Activated CD8-positive, alpha-beta T cell treated with anti-CD3 and anti-CD28 coated beads, Interleukin-2, amount 10 ng/mL, durations not matched to agents 7 days and 5 days (primary cell): ENCODE measurements around the gene MLH1. TPM values are rescaled to one million over a fixed set of nuclear protein-coding genes. Genes with fewer than 3 reads are reported as not detected.

Source experiments
- ATAC-seq: fragments of 150-1000 bp; cut with Tn5 transposase; one replicate; pipeline ENCODE4 v1.10.0; 2021; ENCODE audit warnings: moderate library complexity
- CTCF ChIA-PET: fragments of 350-600 bp; sonication (Branson Sonifier 250); formaldehyde crosslinking; loops from one replicate; lab custom pipeline; 2021; ENCODE audit warnings: antibody characterized with exemption; lab: Charles Lee
- POLR2A ChIA-PET: fragments of 350-600 bp; sonication (Branson Sonifier 250); formaldehyde crosslinking; loops from one replicate; lab custom pipeline; 2021; ENCODE audit warnings: antibody characterized with exemption; lab: Charles Lee
- DNase-seq: peaks from one replicate; pipeline ENCODE4 v3.0.0-alpha.2; 2020
- H3K27ac Mint-ChIP-seq: one replicate; pipeline ENCODE4 v1.8.0; 2021; ENCODE audit warnings: mild to moderate bottlenecking, mixed read lengths
- H3K27me3 Mint-ChIP-seq: one replicate; pipeline ENCODE4 v1.8.0; 2021; ENCODE audit warnings: low read depth, mixed read lengths
- H3K36me3 Mint-ChIP-seq: one replicate; pipeline ENCODE4 v1.8.0; 2021; ENCODE audit warnings: low read depth, mixed read lengths
- H3K4me1 Mint-ChIP-seq: one replicate; pipeline ENCODE4 v1.8.0; 2021; ENCODE audit warnings: low read depth, mixed read lengths
- H3K4me3 Mint-ChIP-seq: one replicate; pipeline ENCODE4 v1.8.0; 2021; ENCODE audit warnings: mild to moderate bottlenecking, mixed read lengths
- H3K9me3 Mint-ChIP-seq: one replicate; pipeline ENCODE4 v1.8.0; 2022; ENCODE audit warnings: mixed read lengths; ENCODE audit not compliant: insufficient read depth
- total RNA-seq, 2 experiments: library from RNA; stranded (reverse); gene quantifications; one replicate each; pipeline ENCODE4 v1.2.3, GENCODE V29; 2021

Gene MLH1
- total RNA-seq, 2 experiments from 2014 or later, result 60.9 to 65.3 TPM

DNA sequence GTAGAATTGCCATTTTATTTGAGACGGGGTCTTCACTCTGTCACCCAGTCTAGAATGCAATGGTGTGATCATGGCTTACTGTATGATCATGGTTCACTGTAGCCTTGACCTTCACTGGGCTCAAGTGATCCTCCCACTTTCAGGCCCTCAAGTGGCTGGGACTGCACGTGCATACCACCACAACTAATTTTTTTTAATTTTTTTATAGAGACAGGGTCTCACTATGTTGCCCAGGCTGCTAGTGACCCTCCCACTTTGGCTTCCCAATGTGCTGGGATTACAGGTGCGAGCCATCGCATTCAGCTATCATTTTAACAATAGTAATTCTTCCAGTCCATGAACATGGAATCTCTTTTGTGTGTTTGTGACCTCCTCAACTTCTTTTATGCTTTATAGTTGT lies 12.3 kb upstream of the MLH1 start:
- Mint-ChIP-seq H3K27ac (no peak overlapping the region), H3K9me3 (peaks cover 22% of the 10 kb centered on the region), H3K4me3 (no peak overlapping the region), H3K27me3 (no peaks in the 10 kb centered on the region), H3K4me1 (no peaks in the 10 kb centered on the region), H3K36me3 (peaks cover 63% of the 10 kb centered on the region)
- POLR2A ChIA-PET, result no interaction called here
- CTCF ChIA-PET, result no interaction called here
- ATAC-seq (no peak), DNase-seq (no peak)

DNA sequence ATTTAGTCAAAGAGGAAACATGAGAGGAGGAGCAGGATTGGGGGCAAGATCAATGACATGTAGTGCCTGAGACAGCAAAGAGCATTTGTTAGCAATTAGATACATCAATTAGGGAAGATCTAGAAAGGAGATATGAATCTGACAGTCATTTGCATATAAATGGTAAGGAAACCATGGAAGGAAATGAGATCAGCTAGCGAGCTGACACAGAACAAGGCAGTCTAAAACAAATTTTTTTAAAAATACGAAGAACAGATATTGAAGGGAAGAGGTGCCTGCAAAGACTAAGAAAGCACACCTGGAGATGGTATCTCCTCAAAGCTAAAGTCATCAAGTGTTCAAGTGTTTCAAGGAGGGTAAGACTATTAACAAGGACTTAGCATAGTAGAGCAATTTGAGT lies 5.0 kb upstream of the MLH1 start:
- ATAC-seq (no peak), DNase-seq (no peak)
- H3K4me3 Mint-ChIP-seq, result peak overlapping the region; percentile 50
- H3K27ac Mint-ChIP-seq, result peak overlapping the region; percentile 22
- H3K9me3 Mint-ChIP-seq, result no peaks in the 10 kb centered on the region
- no peaks in the 10 kb centered on the region for H3K27me3 Mint-ChIP-seq
- POLR2A ChIA-PET, result no interaction called here
- CTCF ChIA-PET, result interaction anchor here (0.9 to 2.1 kb wide), 6 partner anchors 15 to 225 kb away, joined by 3 to 12 read pairs (median 4); no protein-coding TSS in a partner anchor
- peaks cover 78% of the 10 kb centered on the region for H3K36me3 Mint-ChIP-seq
- H3K4me1 Mint-ChIP-seq, result peaks cover 39% of the 10 kb centered on the region

DNA sequence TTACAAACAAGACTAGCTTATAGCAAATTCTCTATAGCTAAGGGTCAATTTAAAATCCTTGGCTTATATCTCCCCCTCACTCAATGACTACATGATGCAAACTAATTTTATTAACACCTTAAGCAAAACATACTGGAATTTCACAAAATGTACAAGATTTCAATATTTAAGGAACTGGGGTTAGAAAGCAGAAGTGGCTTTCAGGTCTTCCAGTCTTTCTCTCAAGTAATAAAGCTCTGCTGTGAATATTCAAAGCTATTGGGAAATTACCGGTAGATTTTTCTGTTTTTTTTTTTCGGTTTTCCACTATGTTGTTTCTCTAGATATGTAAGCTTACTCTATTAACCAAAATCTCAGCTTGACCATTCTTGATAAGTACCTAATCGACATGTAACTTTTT lies 4.3 kb upstream of the MLH1 start:
- peaks cover 39% of the 10 kb centered on the region for H3K4me1 Mint-ChIP-seq
- H3K9me3 Mint-ChIP-seq, result no peaks in the 10 kb centered on the region
- peaks cover 72% of the 10 kb centered on the region for H3K36me3 Mint-ChIP-seq
- POLR2A ChIA-PET, result interaction anchor here (0.6 kb wide), 1 partner anchor 17 kb away, joined by 3 read pairs; no protein-coding TSS in a partner anchor
- H3K27ac Mint-ChIP-seq, result no peak overlapping the region
- H3K4me3 Mint-ChIP-seq, result no peak overlapping the region
- no peak for DNase-seq
- CTCF ChIA-PET, result interaction anchor here (0.9 to 2.1 kb wide), 6 partner anchors 15 to 224 kb away, joined by 3 to 12 read pairs (median 4); no protein-coding TSS in a partner anchor
- no peaks in the 10 kb centered on the region for H3K27me3 Mint-ChIP-seq
- ATAC-seq, result no peak

DNA sequence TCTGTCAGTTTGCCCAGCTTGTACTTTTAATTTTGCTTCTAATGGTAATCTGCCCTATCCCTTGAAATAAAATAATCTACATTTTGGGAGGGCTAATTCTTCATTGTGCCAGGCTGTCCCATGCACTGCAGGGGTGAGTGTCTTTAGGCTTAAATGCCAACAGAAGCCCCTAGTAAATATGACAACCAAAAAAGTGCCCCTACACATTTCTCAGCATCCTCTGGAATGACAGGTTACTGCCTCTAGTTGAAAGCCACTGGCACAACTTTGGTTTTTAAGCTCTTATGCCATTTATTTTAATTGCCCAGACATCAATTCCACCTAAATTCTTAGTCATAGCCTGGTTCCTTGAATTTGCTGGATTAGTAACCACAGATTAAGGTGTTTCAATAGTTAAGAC lies 3.8 kb upstream of the MLH1 start:
- DNase-seq, result no peak
- no peak overlapping the region for H3K4me3 Mint-ChIP-seq
- H3K36me3 Mint-ChIP-seq, result peaks cover 66% of the 10 kb centered on the region
- no peak for ATAC-seq
- H3K27ac Mint-ChIP-seq, result no peak overlapping the region
- H3K9me3 Mint-ChIP-seq, result no peaks in the 10 kb centered on the region
- CTCF ChIA-PET, result interaction anchor here (1.0 to 2.1 kb wide), 3 partner anchors 31 to 100 kb away, joined by 3 to 12 read pairs (median 5); no protein-coding TSS in a partner anchor
- POLR2A ChIA-PET, result no interaction called here
- no peaks in the 10 kb centered on the region for H3K27me3 Mint-ChIP-seq
- peaks cover 39% of the 10 kb centered on the region for H3K4me1 Mint-ChIP-seq

DNA sequence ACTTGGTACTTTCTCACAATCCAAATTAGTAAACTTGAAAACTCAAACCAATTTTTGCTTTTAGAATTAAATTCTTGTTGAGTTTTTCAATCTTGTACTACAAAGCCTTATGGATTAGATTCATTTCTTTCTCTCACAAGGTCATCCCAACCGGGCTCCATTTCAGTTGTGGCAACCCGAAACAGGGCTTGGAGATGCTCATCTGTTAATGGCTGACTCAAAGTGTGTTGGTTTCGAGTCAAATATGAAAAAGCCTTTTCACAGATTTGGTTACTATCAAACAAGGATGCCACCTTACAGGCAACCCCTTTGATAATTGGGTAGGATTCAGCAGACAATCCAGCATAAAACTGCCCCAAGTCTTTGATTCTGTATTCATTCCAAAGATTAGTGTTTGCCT lies 2.2 kb upstream of the MLH1 start:
- DNase-seq (no peak), ATAC-seq (no peak)
- H3K27ac Mint-ChIP-seq, result no peak overlapping the region
- H3K4me1 Mint-ChIP-seq, result peaks cover 39% of the 10 kb centered on the region
- no peaks in the 10 kb centered on the region for H3K27me3 Mint-ChIP-seq
- no peak overlapping the region for H3K4me3 Mint-ChIP-seq
- ChIA-PET POLR2A (interaction anchor here (0.7 to 2.1 kb wide), 3 partner anchors 12 to 46 kb away, joined by 3 to 6 read pairs (median 4); partner anchors contain the start of gene TRANK1), CTCF (interaction anchor here (0.9 to 1.3 kb wide), 3 partner anchors 25 to 257 kb away, joined by 3 to 4 read pairs (median 3); no protein-coding TSS in a partner anchor)
- H3K9me3 Mint-ChIP-seq, result no peaks in the 10 kb centered on the region
- peaks cover 57% of the 10 kb centered on the region for H3K36me3 Mint-ChIP-seq

DNA sequence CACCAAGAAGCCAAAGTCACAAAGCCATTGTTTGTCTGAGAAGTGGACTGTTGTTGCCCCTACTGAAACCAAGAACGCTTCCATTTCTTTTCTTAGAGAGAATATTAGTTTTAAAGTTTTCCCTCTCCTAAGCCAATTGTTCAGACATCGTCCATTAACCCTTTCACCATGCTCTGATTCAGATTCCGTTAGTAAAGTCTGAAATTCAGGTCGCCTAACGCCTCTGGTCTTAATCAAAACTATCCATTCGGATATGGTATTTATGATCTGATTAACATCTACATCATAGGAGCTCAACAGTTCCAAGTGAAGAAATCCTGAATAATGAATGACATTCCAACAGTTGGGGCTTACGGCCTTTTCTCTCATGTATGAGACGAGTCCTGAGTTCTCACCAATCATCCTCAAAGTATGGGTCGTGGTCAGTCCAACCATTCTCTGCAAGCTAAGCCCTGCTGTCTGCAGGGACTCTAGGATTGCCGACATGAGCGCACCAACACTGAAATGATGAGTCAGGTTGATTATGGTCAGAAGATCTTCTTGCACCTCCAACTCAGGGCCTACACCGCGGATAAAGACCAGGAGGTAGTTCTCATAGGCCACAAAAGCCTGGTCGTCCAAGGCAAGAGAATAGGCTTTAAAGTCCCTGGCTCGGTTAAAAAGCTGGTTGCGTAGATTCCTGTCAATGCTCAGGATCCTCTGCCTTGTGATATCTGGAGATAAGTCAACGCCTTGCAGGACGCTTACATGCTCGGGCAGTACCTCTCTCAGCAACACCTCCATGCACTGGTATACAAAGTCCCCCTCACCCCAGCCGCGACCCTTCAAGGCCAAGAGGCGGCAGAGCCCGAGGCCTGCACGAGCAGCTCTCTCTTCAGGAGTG lies 1.2 kb upstream of the MLH1 start:
- DNase-seq (peak; percentile 35), ATAC-seq (no peak)
- peaks cover 61% of the 10 kb centered on the region for H3K36me3 Mint-ChIP-seq
- H3K27me3 Mint-ChIP-seq, result no peaks in the 10 kb centered on the region
- ChIA-PET POLR2A (interaction anchor here (0.6 to 2.9 kb wide), 14 partner anchors 13 to 229 kb away, joined by 3 to 24 read pairs (median 4); partner anchors contain the start of gene TRANK1), CTCF (interaction anchor here (0.8 to 2.7 kb wide), 8 partner anchors 26 to 149 kb away, joined by 3 to 14 read pairs (median 6); partner anchors contain the start of gene TRANK1)
- peaks cover 47% of the 10 kb centered on the region for H3K4me1 Mint-ChIP-seq
- no peak overlapping the region for H3K4me3 Mint-ChIP-seq
- H3K9me3 Mint-ChIP-seq, result no peaks in the 10 kb centered on the region
- no peak overlapping the region for H3K27ac Mint-ChIP-seq

DNA sequence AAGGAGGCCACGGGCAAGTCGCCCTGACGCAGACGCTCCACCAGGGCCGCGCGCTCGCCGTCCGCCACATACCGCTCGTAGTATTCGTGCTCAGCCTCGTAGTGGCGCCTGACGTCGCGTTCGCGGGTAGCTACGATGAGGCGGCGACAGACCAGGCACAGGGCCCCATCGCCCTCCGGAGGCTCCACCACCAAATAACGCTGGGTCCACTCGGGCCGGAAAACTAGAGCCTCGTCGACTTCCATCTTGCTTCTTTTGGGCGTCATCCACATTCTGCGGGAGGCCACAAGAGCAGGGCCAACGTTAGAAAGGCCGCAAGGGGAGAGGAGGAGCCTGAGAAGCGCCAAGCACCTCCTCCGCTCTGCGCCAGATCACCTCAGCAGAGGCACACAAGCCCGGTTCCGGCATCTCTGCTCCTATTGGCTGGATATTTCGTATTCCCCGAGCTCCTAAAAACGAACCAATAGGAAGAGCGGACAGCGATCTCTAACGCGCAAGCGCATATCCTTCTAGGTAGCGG lies 452 bp upstream of the MLH1 start, which contains the start of gene EPM2AIP1:
TSS of gene EPM2AIP1 (minus strand) at position 326 of the 520 bp plus-strand sequence. CDS start at position 272, 54 bp downstream.
- peaks cover 61% of the 10 kb centered on the region for H3K36me3 Mint-ChIP-seq
- POLR2A ChIA-PET, result interaction anchor here (0.5 to 2.9 kb wide), 13 partner anchors 20 to 228 kb away, joined by 3 to 24 read pairs (median 4); partner anchors contain the start of gene TRANK1
- CTCF ChIA-PET, result interaction anchor here (0.8 to 2.7 kb wide), 7 partner anchors 32 to 150 kb away, joined by 3 to 14 read pairs (median 7); partner anchors contain the start of gene TRANK1

DNA sequence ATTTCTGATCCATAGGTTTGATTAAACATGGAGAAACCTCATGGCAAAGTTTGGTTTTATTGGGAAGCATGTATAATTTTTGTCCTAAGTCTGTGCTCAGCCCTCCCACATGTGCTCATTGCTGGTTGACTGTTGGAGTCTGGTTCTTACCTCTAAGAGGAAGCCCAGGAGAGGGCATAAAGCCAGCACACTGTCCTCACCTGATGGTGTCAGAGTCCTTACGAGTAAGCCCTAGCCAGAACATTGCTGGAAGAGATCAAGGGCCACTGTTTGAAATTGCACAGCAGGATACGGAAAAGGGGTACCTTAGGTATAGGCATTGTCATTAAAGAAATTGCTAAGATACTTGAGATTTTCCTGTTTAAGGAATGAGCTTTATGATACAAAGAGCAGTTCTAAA lies 21.3 kb downstream of the MLH1 start:
- H3K4me1 Mint-ChIP-seq, result peaks cover 3% of the 10 kb centered on the region
- ChIA-PET CTCF (interaction anchor here (1.0 kb wide), 1 partner anchor 9 kb away, joined by 3 read pairs; no protein-coding TSS in a partner anchor), POLR2A (no interaction called here)
- no peak overlapping the region for H3K4me3 Mint-ChIP-seq
- H3K27me3 Mint-ChIP-seq, result no peaks in the 10 kb centered on the region
- ATAC-seq, result no peak
- H3K27ac Mint-ChIP-seq, result no peak overlapping the region
- H3K9me3 Mint-ChIP-seq, result no peaks in the 10 kb centered on the region
- DNase-seq, result no peak
- H3K36me3 Mint-ChIP-seq, result peaks cover 60% of the 10 kb centered on the region

More for the DNA sequence above, 452 bp upstream of the MLH1 start, which contains the start of gene EPM2AIP1:
- Mint-ChIP-seq H3K27me3 (no peaks in the 10 kb centered on the region), H3K4me1 (peaks cover 46% of the 10 kb centered on the region), H3K9me3 (no peaks in the 10 kb centered on the region), H3K27ac (no peak within 1 kb of the TSS), H3K4me3 (no peak within 1 kb of the TSS)
- ATAC-seq, result peak; percentile 91
- peak; percentile 100 for DNase-seq

DNA sequence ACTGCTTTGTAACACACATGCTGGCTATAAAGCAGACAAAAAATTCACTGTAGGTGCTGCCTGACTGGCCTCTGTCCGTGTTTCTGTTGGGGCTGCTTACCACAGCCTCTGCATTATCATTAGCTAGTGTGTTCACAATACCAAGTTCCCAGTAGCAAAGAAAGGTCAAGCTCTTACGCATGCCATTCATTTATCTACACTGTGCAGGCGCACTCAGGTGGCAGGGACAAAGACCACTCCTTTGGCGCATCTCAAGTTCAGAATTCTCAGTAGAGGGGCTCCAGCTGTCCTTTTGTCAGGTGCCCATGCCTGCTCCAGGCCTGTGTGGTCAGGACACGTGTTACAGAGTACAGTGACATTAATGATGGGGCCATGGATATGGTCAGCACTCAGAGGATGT lies 22.3 kb downstream of the MLH1 start:
- H3K27me3 Mint-ChIP-seq, result no peaks in the 10 kb centered on the region
- peaks cover 3% of the 10 kb centered on the region for H3K4me1 Mint-ChIP-seq
- H3K4me3 Mint-ChIP-seq, result no peak overlapping the region
- H3K36me3 Mint-ChIP-seq, result peaks cover 70% of the 10 kb centered on the region
- ChIA-PET POLR2A (no interaction called here), CTCF (interaction anchor here (1.0 kb wide), 1 partner anchor 10 kb away, joined by 3 read pairs; no protein-coding TSS in a partner anchor)
- DNase-seq, result no peak
- no peak overlapping the region for H3K27ac Mint-ChIP-seq
- ATAC-seq, result no peak
- no peaks in the 10 kb centered on the region for H3K9me3 Mint-ChIP-seq

DNA sequence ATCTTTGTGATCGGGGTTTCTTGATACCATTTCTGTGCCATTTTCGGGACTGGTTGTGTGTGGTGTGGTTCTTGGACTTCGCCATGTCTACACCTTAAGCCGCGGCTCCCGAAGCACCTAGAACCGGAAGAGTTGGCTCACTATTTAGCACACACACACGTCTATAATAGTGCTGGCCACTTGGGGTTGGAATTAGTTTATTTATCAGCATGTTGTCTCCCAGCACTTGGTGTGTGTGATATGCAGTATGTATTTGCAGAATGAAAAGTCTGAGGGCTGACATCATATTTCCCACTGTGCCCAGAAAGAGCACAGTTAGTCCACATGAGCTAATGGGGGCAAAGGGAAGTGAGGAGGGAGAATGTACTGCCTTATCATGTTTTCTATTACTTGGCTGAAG lies 23.6 kb downstream of the MLH1 start:
- H3K9me3 Mint-ChIP-seq, result no peaks in the 10 kb centered on the region
- no peaks in the 10 kb centered on the region for H3K4me1 Mint-ChIP-seq
- no peak for DNase-seq
- no peaks in the 10 kb centered on the region for H3K27me3 Mint-ChIP-seq
- no peak overlapping the region for H3K4me3 Mint-ChIP-seq
- peaks cover 69% of the 10 kb centered on the region for H3K36me3 Mint-ChIP-seq
- ATAC-seq, result no peak
- ChIA-PET CTCF (no interaction called here), POLR2A (no interaction called here)
- no peak overlapping the region for H3K27ac Mint-ChIP-seq

DNA sequence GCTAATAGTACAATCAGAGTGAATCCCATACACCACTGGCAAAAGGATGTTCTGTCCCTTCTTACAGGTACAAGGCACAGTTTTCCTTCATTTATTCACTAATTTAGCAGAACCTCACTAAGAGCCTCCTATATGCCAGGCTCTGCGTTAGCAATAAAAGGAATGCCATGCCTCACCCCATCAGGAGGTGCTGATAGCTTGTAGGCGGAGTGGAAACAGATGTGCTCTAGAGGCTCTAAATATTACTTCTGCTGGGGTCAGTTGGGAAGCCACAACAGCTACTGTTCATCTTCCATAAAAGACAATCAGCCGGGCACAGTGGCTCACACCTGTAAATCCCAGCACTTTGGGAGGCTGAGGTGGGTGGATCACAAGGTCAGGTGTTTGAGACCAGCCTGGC lies 24.4 kb downstream of the MLH1 start:
- DNase-seq (no peak), ATAC-seq (no peak)
- Mint-ChIP-seq H3K27me3 (no peaks in the 10 kb centered on the region), H3K27ac (no peak overlapping the region), H3K4me1 (no peaks in the 10 kb centered on the region), H3K4me3 (no peak overlapping the region), H3K9me3 (no peaks in the 10 kb centered on the region), H3K36me3 (peaks cover 71% of the 10 kb centered on the region)
- CTCF ChIA-PET, result no interaction called here
- POLR2A ChIA-PET, result no interaction called here
